ENCODE results near the gene KRT32.

- no peak for TF ChIP-seq EZH2 (IDR thresholded peaks at IDR 0.05; ENCODE audit: insufficient read depth, low read length)
- TF ChIP-seq, protein P1, sequence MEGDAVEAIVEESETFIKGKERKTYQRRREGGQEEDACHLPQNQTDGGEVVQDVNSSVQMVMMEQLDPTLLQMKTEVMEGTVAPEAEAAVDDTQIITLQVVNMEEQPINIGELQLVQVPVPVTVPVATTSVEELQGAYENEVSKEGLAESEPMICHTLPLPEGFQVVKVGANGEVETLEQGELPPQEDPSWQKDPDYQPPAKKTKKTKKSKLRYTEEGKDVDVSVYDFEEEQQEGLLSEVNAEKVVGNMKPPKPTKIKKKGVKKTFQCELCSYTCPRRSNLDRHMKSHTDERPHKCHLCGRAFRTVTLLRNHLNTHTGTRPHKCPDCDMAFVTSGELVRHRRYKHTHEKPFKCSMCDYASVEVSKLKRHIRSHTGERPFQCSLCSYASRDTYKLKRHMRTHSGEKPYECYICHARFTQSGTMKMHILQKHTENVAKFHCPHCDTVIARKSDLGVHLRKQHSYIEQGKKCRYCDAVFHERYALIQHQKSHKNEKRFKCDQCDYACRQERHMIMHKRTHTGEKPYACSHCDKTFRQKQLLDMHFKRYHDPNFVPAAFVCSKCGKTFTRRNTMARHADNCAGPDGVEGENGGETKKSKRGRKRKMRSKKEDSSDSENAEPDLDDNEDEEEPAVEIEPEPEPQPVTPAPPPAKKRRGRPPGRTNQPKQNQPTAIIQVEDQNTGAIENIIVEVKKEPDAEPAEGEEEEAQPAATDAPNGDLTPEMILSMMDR (IDR thresholded peaks at IDR 0.05; ENCODE audit: insufficient read depth, low read depth, low read length) = no peak
Measured at GRCh38 chr17:41437254-41437653, 29.9 kb downstream of the KRT32 start.

Data from astrocyte (in vitro differentiated cells and primary cell).